Stimulated activated CD4-positive, alpha-beta T cell treated with anti-CD3 and anti-CD28 coated beads, Interleukin-15, amount 100 ng/mL, for 1 hour (primary cell): Measurements from ENCODE around the gene CALN1.
"Not testable (repeated sequence)": the region's sequence is repeated elsewhere in the genome, so short reads cannot be mapped to it uniquely, and the experiment has no call there.

Experiments used
- DNase-seq, 2 donors: peaks; one replicate each; pipeline ENCODE4 v3.0.0-alpha.2; 2020; ENCODE audit warnings: low read depth in 1 of 2, low spot score in 1 of 2

The CALN1 gene

DNA sequence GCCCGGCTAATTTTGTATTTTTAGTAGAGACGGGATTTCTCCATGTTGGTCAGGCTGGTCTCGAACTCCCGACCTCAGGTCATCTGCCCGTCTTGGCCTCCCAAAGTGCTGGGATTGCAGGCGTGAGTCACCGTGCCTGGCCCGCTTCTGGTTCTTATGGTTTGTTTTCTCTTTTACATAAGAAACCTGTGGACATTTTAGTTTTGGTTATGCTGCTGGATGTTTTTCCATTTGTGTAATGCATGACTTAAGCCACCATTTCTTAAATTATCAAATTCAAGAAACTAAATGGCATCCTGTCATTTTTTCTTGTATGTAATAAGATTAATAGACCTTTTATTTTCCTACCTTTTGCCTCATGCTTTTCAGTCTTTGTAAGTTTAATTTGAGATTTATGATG lies 589.7 kb downstream of the CALN1 start:
- DNase-seq: not testable (repeated sequence)

DNA sequence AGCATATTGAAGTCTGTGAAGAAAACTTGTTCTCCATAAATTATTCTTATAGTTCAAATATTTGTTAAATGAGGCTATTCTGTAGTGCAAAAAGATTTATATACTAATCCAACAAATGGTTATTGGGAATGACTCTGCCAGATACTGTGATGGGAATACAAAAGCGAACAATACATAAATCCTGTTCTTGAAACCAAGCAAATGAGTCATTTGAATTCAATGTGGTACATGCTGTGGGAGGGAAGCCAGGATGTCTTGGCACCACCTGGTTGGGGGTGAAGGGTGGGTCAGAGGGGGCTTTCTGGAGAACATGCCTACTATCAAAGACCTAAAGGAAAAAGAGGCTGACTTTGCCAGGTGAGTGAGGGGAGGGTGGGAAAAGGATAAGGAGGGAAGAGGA lies 594.2 kb downstream of the CALN1 start:
- DNase-seq: no peak

DNA sequence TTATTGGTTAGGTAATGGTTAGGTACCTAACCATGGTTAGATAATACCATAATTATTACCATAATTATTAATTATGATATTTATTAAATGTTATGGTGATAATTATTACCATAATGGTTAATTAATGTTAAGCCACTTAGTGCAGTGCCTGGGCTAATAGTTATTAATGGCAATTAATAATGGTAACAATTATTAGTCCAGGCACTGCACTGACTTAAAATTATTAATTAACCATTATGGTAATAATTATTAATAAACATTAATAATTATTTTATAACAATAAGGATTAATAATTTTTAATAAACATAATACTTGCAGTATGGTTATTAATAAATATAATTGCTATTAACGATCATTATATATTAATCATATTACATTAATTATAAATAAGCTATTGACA lies 604.0 kb downstream of the CALN1 start:
- DNase-seq: no peak

DNA sequence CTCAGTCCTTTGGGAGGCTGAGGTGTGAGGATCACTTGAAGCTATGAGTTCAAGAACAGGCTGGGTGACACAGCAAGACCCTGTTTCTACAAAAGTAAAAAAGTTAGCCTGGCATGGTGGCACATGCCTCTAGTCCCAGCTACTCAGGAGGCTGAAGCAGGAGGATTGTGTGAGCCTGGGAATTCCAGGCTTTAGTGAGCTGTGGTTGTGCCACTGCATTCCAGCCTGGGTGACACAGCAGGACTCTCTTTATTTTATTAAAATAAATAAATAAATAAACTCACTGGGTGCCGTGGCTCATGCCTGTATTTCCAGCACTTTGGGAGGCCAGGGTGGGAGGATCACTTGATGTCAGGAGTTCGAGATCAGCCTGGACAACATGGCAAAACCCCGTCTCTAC lies 607.9 kb downstream of the CALN1 start:
- DNase-seq: no peak

DNA sequence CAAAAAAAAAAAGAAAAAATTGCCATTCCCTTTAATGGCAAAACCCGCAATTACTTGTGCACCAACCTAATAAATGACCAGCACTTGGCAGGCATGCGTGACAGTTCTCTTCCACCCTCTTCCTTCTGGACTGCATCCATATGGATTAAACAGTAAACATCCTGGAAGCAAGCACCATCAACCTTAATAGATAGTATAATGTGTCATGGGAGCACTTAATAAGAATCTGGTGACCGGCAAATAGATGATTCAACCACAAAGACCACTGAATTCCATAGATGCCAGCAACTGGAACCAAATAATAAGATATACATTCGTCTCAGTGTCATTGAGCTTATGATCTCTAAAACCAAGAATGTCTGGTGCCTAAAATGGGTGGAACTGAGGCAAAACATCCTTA lies 610.2 kb downstream of the CALN1 start:
- no peak for DNase-seq

DNA sequence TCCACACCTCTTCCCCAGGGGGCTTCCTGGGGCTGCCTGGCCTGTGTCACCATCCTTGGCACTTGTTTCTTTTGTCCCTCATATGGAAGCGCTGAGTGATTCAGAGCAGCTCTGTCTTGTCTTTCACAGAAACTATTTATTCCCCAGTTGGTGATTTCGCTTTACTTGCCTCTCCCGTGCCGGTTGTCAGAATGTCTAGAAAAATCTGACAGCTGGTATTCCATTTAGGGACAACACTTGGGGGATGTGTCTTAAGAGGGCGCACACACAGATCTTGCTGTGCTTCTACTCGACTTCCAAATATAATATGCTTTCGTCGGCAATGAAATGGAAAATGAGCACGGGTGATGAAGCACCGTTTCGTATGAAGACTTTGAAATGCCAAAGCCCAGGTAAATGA lies 611.8 kb downstream of the CALN1 start:
- DNase-seq: no peak

DNA sequence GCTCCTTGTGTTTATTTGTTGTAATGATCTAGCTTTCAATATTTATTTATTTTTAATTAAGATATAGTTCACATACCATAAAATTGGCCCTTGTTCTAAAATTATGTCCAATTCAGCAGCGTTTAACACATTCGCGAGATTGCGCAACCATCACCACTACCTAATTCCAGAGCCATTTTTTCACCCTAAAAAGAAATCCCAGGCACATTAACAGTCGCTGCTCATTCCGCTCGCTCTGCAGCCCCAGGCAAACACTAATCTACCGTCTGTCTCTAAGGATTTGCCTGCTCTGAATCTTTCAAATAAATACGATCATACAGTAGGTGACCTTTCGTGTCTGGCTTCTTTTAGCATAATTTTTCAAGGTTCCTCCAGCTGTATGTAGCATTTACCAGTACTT lies 616.7 kb downstream of the CALN1 start:
- DNase-seq: no peak

DNA sequence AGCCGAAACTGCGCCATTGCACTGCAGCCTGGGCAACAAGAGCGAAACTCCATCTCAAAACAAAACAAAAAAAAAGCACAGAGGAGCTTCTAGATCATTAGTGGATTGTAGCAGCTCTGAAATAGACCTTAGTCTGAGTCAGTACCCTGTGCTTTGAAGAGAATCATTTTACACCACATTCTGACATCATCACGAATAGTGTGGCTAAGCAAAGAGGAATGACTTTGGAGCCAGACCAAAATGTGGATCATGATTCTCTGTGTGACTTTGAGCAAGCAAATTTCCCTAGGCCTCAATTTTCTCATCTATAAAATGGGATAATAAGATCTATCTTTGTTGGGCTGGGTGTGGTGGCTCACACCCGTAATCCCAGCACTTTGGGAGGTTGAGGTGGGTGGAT lies 618.9 kb downstream of the CALN1 start:
- DNase-seq: no peak

DNA sequence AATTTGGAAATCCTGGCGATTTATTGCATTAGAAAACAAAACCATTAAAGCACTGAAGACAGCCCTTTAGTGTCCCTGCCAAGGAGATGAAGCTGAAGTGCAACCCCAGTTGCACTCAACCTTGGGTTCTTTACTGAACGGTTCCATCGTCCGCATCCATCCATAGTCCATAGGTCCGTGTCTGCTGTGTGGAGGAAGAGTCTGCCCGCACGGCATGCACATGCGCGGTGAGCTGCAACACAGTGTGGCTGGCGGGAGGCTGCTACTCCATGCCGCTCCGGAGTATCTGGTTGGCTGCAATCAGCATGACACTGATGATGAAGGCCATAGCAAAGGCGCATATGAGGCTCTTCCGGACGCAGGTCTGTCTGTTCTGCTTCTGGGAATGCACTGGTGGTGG lies 624.6 kb downstream of the CALN1 start:
- DNase-seq: no peak

DNA sequence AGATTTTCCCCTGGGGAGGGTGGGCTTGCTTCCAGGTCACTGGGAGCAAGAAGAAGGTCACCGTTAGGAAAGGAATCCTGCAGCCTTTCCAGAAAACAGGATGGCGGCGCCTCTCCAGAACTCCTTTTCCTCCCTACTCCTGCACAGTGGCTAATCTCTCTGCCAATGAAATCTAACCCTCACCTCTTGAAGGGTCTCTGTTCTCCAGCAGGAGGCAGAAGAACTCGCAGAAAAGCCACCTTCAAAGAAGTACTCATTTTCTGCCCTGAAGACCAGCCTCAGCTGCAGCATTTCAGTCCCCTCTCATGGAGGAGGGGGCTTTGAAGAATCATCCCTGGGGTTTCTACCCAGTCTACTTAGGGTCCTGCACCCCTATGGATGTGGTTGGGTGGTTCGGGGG lies 626.9 kb downstream of the CALN1 start:
- DNase-seq: no peak

DNA sequence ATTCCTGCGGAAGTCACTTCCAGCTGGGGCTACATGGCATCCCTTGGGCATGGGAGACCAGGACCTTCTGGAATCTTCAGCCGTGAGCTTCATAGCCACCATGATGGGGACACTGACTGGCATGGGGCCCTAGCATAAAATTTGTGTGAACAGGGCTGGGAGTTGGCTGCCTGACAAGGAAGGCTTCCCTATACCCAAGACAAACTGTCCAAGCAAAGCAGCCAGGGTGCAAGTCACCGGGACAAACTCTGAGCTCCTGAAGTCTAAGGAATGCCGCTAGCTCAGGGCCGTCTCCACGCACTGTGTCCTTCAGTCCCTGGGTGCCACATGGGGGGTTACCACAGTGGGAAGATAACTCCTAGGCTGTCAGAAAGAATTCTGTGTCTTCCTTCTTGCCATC lies 627.4 kb downstream of the CALN1 start:
- DNase-seq: no peak

DNA sequence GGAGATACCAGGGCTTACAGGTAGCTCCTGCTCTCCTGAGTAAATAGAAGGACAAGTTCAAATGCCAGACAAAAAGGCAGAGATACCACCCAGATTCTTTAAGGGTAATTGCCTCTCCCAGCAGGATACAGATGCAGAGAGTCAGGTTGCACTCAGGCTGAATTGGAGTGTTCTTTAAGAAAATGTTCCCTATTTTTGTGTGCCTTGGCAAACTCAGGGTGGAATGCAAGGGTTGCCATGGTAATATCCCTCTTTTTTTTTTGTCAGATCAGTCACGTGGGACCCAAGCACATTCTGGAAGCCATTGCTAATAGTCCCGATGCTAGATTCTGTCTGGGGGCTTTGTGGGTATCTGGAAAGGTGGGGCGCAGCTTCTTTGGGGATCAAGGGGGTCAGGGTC lies 628.0 kb downstream of the CALN1 start:
- DNase-seq: no peak

DNA sequence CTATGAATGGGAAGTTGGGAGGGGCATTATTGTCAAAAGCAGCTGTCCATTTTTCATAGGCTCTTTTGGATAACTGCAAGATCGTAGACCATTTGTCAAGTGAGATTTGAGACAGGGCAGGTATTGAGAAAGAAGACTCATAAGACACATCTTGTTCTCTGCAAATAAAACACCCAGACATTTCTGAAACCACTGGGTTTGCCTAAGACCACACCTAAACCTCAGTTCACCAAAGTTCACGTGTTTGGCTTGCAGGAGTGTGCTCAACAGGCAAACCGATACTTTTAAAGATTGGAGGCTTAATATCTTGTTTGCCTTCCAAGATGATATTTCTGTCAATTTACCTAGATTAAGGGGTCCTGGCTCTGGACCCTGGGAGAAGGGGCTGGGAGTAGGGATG lies 628.4 kb downstream of the CALN1 start:
- no peak for DNase-seq

DNA sequence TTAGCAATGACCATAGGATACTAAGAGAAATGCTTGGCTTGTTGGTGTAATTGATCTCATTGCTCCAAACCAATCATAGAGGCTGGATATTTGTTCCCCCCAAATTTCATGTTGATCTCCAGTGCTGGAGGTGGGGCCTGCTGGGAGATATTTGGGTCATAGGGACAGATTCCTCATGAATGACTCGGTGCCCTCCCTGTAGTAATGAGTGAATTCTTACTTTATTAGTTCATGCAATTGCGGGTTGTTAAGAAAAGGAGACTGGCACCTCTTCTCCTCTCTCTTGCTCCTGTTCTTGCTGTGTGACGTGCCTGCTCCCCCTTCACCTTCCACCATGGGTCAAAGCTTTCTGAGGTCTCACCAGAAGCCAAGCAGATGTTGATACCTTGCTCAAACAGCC lies 630.1 kb downstream of the CALN1 start:
- no peak for DNase-seq

DNA sequence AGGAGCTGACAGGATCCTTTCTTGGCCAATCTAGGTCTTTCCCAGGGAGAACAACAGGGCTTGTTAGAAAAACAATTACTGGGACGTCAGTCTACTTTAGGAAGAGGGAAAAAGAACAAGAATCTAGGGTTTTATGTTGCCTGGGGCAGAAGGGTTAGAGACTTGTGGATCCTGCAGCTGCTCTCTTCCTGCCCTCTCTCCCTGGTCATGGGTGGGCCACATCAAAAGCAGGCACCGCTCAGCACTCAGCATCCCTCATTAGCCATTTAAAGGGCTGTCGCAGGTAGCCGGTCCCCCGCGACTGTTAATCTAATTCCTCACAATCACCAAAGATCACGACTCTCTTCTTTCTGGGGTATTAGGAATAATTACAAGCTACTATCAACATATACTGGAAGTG lies 631.9 kb downstream of the CALN1 start:
- no peak for DNase-seq

DNA sequence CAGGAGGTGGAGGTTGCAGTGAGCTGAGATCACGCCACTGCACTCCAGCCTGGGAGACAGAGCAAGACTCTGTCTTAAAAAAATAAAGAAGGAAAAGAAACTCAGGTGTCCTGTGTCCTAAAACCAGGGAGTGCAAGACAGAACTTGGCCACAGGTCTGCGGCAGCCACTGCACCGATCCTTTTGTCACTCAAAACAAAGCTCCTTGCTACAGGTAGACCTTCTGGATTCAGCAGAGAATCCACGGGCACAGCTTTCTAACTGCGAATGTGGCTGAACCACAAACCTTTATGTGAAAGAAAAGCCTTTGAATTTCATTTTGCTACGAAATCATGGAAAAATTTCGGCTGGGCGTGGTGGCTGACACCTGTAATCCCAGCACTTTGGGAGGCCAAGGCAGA lies 634.9 kb downstream of the CALN1 start:
- DNase-seq: no peak

DNA sequence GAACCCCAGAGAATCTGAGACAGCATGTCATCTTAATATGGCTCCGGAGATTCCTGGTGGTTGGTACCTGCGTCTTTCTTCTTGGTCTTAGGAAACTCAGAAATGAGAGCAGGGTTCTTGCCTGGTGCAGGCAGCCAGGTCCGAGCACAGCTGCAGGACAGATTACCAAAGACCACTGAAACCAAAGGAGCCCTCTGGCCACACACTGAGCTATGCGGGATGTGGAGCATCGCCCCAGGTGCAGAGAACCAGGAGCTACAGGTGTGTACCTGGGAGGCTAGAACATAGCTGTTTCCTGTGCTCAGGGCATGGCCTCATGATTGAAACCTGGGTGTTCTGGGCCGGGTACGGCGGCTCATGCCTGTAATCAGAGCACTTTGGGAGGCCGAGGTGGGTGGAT lies 635.4 kb downstream of the CALN1 start:
- no peak for DNase-seq

DNA sequence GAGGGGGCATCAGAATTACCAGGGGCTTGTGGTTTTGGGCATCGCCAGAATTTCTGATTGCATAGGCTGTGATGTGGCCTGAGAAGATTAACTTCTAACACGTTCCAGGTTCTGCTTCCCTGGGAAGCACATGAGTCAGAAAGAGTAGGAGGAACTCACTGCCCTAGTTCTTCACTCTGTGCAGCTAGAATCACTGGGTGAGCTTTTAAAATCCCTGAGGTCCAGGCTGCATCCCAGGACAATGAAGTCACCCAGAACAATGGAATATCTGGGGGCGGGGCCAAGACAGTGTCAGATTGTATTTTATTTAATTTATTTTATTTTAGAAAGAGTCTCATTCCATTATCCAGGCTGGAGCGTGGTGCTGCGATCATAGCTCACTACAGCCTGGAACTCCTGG lies 636.5 kb downstream of the CALN1 start:
- DNase-seq: no peak

DNA sequence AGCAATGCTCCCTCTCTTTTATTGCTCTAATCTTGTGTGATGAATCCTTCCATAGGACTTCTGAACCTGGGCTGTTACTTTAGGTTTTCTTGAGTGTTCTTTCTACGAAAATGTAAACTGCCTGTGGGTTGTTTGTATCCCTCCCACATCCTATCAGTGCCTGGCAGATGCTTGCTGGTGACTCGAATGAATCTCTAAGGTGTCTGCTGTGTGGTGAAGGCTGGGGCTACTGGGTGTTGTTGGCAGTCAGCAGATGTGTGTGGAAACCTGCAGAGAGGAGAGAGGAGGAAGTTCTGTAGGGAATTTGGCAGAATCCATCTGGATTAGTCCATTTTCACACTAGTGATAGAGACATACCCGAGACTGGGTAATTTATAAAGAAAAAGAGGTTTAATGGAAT lies 639.4 kb downstream of the CALN1 start:
- no peak for DNase-seq

DNA sequence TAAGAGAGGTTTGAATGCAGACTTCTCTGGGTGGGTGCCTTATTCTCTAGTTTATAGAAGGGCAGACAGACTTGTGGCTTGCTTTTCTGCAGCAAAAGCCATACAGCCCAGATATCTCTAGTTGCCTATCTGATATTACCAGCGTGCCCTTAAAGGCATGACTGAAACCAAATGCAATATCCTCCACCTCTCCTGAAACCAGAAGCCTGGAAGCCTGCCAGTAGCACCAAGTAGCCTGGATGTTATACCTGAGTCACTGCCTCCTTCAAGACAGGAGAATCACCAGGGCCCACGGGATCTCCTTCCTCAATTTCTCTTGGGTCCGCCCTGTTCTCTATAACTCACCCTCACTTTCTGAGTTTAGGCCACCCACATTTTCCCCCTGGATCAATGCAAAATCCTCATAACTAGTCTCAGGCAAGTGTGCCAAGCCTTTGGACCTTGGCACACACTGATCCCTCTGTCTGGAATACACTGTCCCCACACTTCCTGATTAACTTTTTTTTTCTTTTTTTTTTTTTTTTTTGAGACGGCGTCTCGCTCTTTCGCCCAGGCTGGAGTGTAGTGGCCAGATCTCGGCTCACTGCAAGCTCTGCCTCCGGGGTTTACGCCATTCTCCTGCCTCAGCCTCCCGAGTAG lies 641.8 kb downstream of the CALN1 start:
- DNase-seq: no peak

DNA sequence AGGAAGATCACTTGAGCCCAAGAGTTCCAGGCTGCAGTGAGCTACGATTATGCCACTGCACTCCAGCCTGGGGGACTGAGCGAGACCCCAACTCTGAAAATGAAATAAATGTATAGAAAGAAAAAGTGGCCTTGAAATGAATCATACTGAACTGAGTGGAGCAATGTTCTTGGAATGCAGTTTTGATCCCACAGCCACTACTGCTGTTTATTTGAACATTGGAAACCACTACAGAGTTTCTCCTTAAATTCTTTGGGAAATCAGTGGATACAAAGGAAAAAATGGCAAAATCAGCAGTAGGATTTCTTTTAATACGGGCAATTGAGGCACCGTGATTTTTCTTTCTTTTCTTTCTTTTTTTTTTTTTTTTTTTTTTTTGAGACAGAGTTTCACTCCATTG lies 642.8 kb downstream of the CALN1 start:
- no peak for DNase-seq

DNA sequence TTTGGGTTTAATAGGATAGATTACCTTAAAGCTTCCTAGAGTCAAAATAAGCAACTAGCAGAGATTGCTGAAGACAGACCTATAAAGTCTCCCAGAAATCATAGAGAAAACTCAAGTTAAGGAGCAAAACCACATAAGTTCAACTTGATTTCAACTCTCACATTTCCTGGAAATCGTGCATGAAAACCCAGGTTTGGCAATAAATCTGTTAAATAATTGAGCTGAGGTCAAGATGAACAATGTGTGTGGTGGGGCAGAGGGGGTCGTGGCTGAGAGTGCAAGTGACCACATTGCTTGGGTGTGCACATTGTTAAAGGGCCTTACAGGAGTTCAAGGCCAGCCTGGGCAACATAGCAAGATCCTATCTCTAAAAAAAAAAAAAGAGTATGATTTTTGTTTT lies 643.7 kb downstream of the CALN1 start:
- no peak for DNase-seq

DNA sequence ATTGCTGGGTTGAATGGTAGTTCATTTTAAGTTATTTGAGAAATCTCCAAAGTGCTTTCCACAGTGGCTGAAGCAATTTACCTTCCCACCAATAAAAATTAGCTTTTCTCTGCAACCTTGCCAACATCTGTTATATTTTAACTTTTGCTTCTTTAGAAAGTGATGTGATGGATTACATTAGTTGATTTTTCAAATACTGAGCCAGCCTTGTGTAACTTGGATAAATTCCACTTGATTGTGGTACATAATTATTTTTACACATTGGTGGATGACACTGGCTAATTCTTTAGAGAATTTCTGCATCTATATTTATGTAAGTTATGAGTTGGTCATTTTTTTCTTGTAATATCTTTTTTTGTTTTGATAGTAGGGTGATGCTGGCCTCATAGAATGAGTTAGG lies 646.1 kb downstream of the CALN1 start:
- no peak for DNase-seq

DNA sequence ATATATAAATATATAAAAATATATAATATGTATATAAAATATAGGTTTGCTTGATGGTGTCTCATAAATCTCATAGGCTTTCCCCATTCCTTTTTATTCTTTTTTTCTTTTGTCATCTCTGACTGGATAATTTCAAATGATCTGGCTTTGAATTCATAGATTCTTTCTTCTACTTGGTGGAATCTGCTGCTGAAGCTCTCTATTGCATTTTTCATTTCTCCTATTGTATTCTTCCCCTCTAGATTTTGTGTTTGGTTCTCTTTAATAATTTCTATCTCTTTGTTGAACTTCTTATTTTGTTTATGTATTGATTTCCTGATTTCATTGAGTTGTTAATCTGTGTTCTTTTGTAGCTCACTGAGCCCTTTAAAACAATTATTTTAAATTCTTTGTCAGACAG lies 650.8 kb downstream of the CALN1 start:
- DNase-seq: no peak
